ENCODE measurements around the gene TTLL1. TPM values are rescaled to one million over a fixed set of nuclear protein-coding genes. Genes with fewer than 3 reads are reported as not detected.

Gene TTLL1
- total and polyA plus RNA-seq, 2 of the 4 experiments (the other 2 are of a cell fraction): 10.8 to 13.2 TPM

DNA sequence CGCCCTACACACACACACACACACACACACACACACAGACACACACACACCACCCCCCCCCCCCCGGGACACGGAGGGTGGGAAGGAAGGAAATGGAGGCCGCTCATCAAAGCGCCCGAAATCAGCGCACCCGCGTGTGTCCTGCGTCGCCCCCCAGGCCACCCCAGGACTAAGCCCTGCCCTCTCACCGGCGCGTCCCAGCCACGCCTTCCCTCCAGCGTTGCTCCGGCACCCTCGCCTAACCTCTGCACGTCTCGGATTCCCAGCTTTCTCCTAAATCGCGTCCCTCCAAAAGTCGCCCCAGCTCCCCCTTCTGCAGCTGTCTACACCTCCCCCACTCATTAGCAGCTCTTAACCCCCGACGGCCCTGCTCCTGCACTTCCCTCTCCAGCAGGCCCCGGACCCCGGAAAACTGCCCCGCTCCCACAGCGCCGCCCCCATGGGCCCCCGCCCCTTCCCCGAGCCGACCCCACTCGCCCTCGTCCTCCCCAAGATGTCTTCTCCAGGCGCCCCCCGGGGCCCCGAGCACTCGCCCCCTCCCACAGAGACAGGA, 74.8 kb downstream of the TTLL1 start:
- no TSS peak for BruUV-seq (replicated peaks)
- H2AFZ ChIP-seq (replicated peaks; ENCODE audit: low read length, poor library complexity): peak overlapping the region; percentile 91
- no peak overlapping the region; the same call in 1 of the 2 replicates for H3K18ac ChIP-seq (ENCODE audit: low read depth, low read length)
- H3K9me3 ChIP-seq (ENCODE audit: control insufficient read depth, insufficient read depth, low read length): no peaks in the 10 kb centered on the region
- H3K79me1 ChIP-seq (ENCODE audit: low read depth in 1 of 2, low read length in 2 of 2): peaks cover 12 to 38% of the 10 kb centered on the region in 2 experiments; a peak in 3 of 4 replicates
- H3K27me3 ChIP-seq (ENCODE audit: control insufficient read depth, insufficient read depth, low read length): no peaks in the 10 kb centered on the region
- peak overlapping the region; percentile 14 for H2BK5ac ChIP-seq (ENCODE audit: low read depth, low read length, poor library complexity, severe bottlenecking)
- H3K23ac ChIP-seq (ENCODE audit: low read depth, low read length): peak overlapping the region; percentile 49; the same call in 1 of the 2 replicates
- intact Hi-C loops (cut with micrococcal nuclease) (loop anchor here (2.0 to 5.0 kb wide), 3 partner anchors 20 to 112 kb away; no protein-coding TSS in a partner anchor), in situ Hi-C loops (cut with MboI; ENCODE audit: low sequenced_read_pairs) (no loop called here), dilution Hi-C loops (cut with HindIII; ENCODE audit: low sequenced_read_pairs, unreplicated experiment) (no loop called here)
- ChIA-PET CTCF (interaction anchor here (0.8 kb wide), 1 partner anchor 24 kb away, joined by 3 read pairs; no protein-coding TSS in a partner anchor), POLR2A (ENCODE audit: unreplicated experiment) (interaction anchor here (0.5 to 1.4 kb wide), 3 partner anchors 12 to 147 kb away, joined by 3 to 4 read pairs (median 4); no protein-coding TSS in a partner anchor)
- H3K4me1 ChIP-seq (ENCODE audit: control insufficient read depth, insufficient read depth, low read length): peaks cover 9% of the 10 kb centered on the region
- peak overlapping the region; percentile 89 for H3K4me2 ChIP-seq (ENCODE audit: low read depth, low read length)
- H3K4ac ChIP-seq (ENCODE audit: low read depth, low read length): no peak overlapping the region
- H2BK15ac ChIP-seq (ENCODE audit: low read depth, low read length): no peak overlapping the region
- peak overlapping the region; percentile 48 for H3K27ac ChIP-seq (ENCODE audit: insufficient read depth, low read length)
- H2AK9ac ChIP-seq (replicated peaks; ENCODE audit: low read depth, low read length, poor library complexity): peak overlapping the region; percentile 94
- H3K56ac ChIP-seq (ENCODE audit: extremely low read depth, insufficient read depth, low read length): no peak overlapping the region
- ATAC-seq (ENCODE audit: low read depth): peak; percentile 28
- no peaks in the 10 kb centered on the region for H3K36me3 ChIP-seq (ENCODE audit: control insufficient read depth, insufficient read depth, low read length)
- peak overlapping the region; percentile 97 for H3K4me3 ChIP-seq (ENCODE audit: insufficient read depth, low read depth, low read length)
- peaks cover 15% of the 10 kb centered on the region for H3K9me1 ChIP-seq (ENCODE audit: insufficient read depth, low read length)
- H2AK5ac ChIP-seq (ENCODE audit: low read depth, low read length): peak overlapping the region; percentile 62; the same call in 1 of the 2 replicates
- no peak overlapping the region; the same call in 1 of the 2 replicates for H4K5ac ChIP-seq (ENCODE audit: low read depth, low read length)
- WGBS, 2 experiments (ENCODE audit: extremely low coverage in 2 of 2, insufficient read length in 1 of 2): 1% methylated on average over 20 of the region's 39 CpGs; no CpG with 5 or more reads in 1 of the 2 experiments
- H2BK20ac ChIP-seq (ENCODE audit: low read depth, low read length): no peak overlapping the region
- no peak for TF ChIP-seq NFE2L2 (IDR thresholded peaks at IDR 0.05; ENCODE audit: low read depth, low read length)
- peak; percentile 72; the same call in 1 of the 2 replicates for TF ChIP-seq MXI1 (IDR thresholded peaks at IDR 0.05; ENCODE audit: borderline replicate concordance, low read depth, low read length)
- TF ChIP-seq, protein P1, sequence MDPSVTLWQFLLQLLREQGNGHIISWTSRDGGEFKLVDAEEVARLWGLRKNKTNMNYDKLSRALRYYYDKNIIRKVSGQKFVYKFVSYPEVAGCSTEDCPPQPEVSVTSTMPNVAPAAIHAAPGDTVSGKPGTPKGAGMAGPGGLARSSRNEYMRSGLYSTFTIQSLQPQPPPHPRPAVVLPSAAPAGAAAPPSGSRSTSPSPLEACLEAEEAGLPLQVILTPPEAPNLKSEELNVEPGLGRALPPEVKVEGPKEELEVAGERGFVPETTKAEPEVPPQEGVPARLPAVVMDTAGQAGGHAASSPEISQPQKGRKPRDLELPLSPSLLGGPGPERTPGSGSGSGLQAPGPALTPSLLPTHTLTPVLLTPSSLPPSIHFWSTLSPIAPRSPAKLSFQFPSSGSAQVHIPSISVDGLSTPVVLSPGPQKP (IDR thresholded peaks at IDR 0.05; ENCODE audit: borderline replicate concordance, low read depth, low read length): no peak
- no peak overlapping the region for H2BK120ac ChIP-seq (ENCODE audit: low read depth, low read length)
- H4K91ac ChIP-seq (ENCODE audit: insufficient read depth, low read depth, low read length): no peak overlapping the region
- no peak overlapping the region for H4K8ac ChIP-seq (ENCODE audit: low read depth in 2 of 2, low read length in 2 of 2)
- peak overlapping the region; percentile 86 for H3K9ac ChIP-seq (ENCODE audit: low read depth, low read length)
- H3K14ac ChIP-seq (replicated peaks; ENCODE audit: low read depth, low read length): 0 out of 2 replicates have a peak overlapping the region, but pooled peaks have one; percentile 7
- DNase-seq: no peak
- peaks cover 36% of the 10 kb centered on the region for H4K20me1 ChIP-seq (ENCODE audit: insufficient read depth, low read length)
